Sigmoid colon (tissue), 7 donors: ENCODE data around the gene FCRLA. TPM values are rescaled to one million over a fixed set of nuclear protein-coding genes. Genes with fewer than 3 reads are reported as not detected.
A peak's percentile ranks its signal among the peaks of the same experiment; 100 is the strongest.

Experiments
- DNase-seq: peaks from one replicate; pipeline ENCODE4 v3.0.0-alpha.2; 2019
- H3K27ac ChIP-seq, 4 donors: fragments of 200-600 bp; sonication (generic); one replicate each; pipeline ENCODE4 v1.5.1; 2016 to 2019; ENCODE audit warnings: mild to moderate bottlenecking in 1 of 4
- H3K27me3 ChIP-seq, 3 donors: fragments of 200-600 bp; sonication (generic); one replicate each; pipeline ENCODE4 v1.5.1; 2019; ENCODE audit warnings: mild to moderate bottlenecking in 1 of 3
- H3K36me3 ChIP-seq, 4 donors: fragments of 200-600 bp; sonication (generic); one replicate each; pipeline ENCODE4 v1.5.1; 2016 to 2019
- H3K4me1 ChIP-seq, 4 donors: fragments of 200-600 bp; sonication (generic); one replicate each; pipeline ENCODE4 v1.5.1; 2017 to 2019
- H3K4me3 ChIP-seq, 4 donors: fragments of 200-600 bp; sonication (generic); one replicate each; pipeline ENCODE4 v1.5.1; 2017 to 2019; ENCODE audit warnings: mild to moderate bottlenecking in 2 of 4, moderate library complexity in 1 of 4
- H3K9me3 ChIP-seq, 4 donors: fragments of 200-600 bp in 3 of 4; sonication (generic) in 3 of 4; one replicate each; pipeline versions ENCODE4 v1.5.1 to v1.6.1; 2013 to 2019
- CTCF ChIP-seq, 4 experiments: fragments of 450-650 bp in 3 of 4; fragments of 200-600 bp in 1 of 4; IDR thresholded peaks; one replicate each; pipeline ENCODE4 v1.5.1; 2016 to 2019; ENCODE audit warnings: antibody characterized with exemption in 4 of 4, mild to moderate bottlenecking in 3 of 4, moderate library complexity in 2 of 4
- EP300 ChIP-seq, 4 donors: sonication (generic); formaldehyde crosslinking; IDR thresholded peaks; one replicate each; pipeline ENCODE4 v1.6.1; 2017; ENCODE audit warnings: antibody characterized with exemption in 4 of 4
- POLR2A ChIP-seq, 2 donors: fragments of 450-650 bp; IDR thresholded peaks; one replicate each; pipeline ENCODE4 v1.6.1; 2016; ENCODE audit warnings: antibody characterized with exemption in 2 of 2, mild to moderate bottlenecking in 2 of 2, moderate library complexity in 2 of 2
- POLR2AphosphoS5 ChIP-seq, 4 donors: sonication (generic); formaldehyde crosslinking; IDR thresholded peaks; one replicate each; pipeline ENCODE4 v1.6.1; 2017; ENCODE audit warnings: antibody characterized with exemption in 4 of 4
- WGBS, 2 donors: extraction: QIAGEN DNeasy Blood & Tissue Kit; methylation state at CpG; one replicate each; pipeline ENCODE4 v1.1.7; 2013; 5-methylcytosine and 5-hydroxymethylcytosine counted together
- intact Hi-C: fragments of 100-400 bp; cut with DNase I; formaldehyde crosslinking; loops from one replicate; pipeline ENCODE4 v1.15.1; 2023
- polyA plus RNA-seq, 3 donors: library from polyadenylated mRNA; stranded (reverse); fragments of 200-250 nt; gene quantifications; one replicate each; pipeline ENCODE4 v1.2.3, GENCODE V29; 2013
- total RNA-seq, 4 donors: library from RNA; depleted of rRNA; stranded (reverse); fragments of >200 nt; gene quantifications; one replicate each; pipeline ENCODE4 v1.1.0, GENCODE V29; 2016
- donor health status: healthy with polysubstance abuse.
- donor health status: Bipolar disorder and iron deficiency.
- donor health status: healthy.

Gene FCRLA
- total and polyA plus RNA-seq, 7 donors = 1.6 to 22.0 TPM; not detected in 5

DNA sequence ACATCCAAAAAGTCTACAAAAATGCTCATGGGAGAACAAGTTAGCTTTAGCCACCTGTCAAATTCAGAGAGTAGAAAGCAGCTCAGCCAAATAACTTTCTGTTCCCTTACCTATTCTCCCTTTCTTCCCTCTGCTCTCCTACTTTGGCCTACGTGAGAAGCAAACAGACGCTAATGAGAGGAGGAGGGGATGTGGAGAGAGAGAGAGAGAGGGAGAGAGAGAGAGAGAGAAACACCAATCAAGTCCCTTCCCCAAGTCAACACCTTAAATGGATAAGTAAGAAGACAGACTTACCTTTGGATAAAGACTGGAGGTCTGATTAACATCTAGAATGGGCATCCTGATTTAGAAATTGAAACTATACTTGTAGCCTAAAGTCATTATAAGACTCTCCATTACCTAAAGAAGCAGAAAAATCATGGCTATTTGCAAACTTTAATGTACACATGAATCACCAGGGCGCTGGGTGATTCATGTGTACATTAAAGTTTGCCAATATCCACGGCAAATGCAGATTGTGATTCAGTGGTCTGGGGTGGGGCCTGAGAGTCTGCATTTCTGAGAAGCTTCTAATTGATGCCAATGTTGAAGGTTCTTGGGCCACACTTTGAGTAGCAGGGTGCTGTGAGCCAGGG, 29.4 kb downstream of the FCRLA start:
- no peak overlapping the region for H3K27ac ChIP-seq
- DNase-seq = no peak
- TF ChIP-seq EP300 (IDR thresholded peaks at IDR 0.05) (no peak), POLR2AphosphoS5 (IDR thresholded peaks at IDR 0.05) (no peak), POLR2A (IDR thresholded peaks at IDR 0.05) (no peak), CTCF (IDR thresholded peaks at IDR 0.05) (no peak)
- H3K27me3 ChIP-seq = no peaks in the 10 kb centered on the region
- H3K4me3 ChIP-seq = no peak overlapping the region
- no peaks in the 10 kb centered on the region for H3K36me3 ChIP-seq
- no peaks in the 10 kb centered on the region for H3K4me1 ChIP-seq
- intact Hi-C loops = no loop called here
- no peaks in the 10 kb centered on the region for H3K9me3 ChIP-seq
- 56 to 74% methylated on average over 4 of the region's 4 CpGs for WGBS, 2 donors

DNA sequence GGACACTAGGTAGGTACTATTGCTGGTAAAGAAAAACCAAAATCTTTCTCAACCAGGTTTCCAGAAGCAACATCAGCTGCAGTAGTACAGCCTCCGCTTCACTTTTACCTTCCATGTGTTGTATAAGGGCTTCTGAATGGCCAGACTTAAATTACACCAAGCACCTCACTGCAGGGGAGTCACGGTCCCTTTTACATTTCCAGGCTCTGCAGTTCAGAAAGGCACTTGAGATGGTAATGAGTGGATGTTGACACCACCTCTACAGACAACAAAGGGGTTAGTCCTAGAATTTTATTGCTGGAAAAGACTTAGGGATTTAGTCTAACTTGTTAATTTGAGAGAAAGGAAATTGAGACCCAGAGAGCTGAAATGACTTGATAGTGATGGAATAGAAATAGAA, 30.6 kb downstream of the FCRLA start:
- TF ChIP-seq POLR2AphosphoS5 (IDR thresholded peaks at IDR 0.05) (no peak), EP300 (IDR thresholded peaks at IDR 0.05) (no peak), POLR2A (IDR thresholded peaks at IDR 0.05) (no peak), CTCF (IDR thresholded peaks at IDR 0.05) (no peak)
- DNase-seq = no peak
- intact Hi-C loops = no loop called here
- H3K27me3 ChIP-seq = no peaks in the 10 kb centered on the region
- H3K36me3 ChIP-seq = no peaks in the 10 kb centered on the region
- no peaks in the 10 kb centered on the region for H3K9me3 ChIP-seq
- no peak overlapping the region for H3K27ac ChIP-seq
- no peak overlapping the region for H3K4me3 ChIP-seq
- H3K4me1 ChIP-seq = no peaks in the 10 kb centered on the region
- 74 to 82% methylated on average over 2 of the region's 2 CpGs for WGBS, 2 donors

- 73 to 85% methylated on average over 4 of the region's 4 CpGs for WGBS, 2 donors
- Histone ChIP-seq H3K9me3 (no peaks in the 10 kb centered on the region), H3K36me3 (no peaks in the 10 kb centered on the region), H3K4me3 (no peak overlapping the region), H3K27ac (peak overlapping the region in 3 of 4 donors; percentile 27 to 29 (median 28)), H3K4me1 (no peaks in the 10 kb centered on the region), H3K27me3 (no peaks in the 10 kb centered on the region)
- peak; percentile 69 for DNase-seq
- intact Hi-C loops = no loop called here
- TF ChIP-seq POLR2AphosphoS5 (IDR thresholded peaks at IDR 0.05) = no peak
- TF ChIP-seq POLR2A (IDR thresholded peaks at IDR 0.05) = no peak
- no peak for TF ChIP-seq CTCF (IDR thresholded peaks at IDR 0.05)
- no peak for TF ChIP-seq EP300 (IDR thresholded peaks at IDR 0.05)
Observed at GRCh38 chr1:161738627-161739287, 31.7 kb downstream of the FCRLA start.

DNA sequence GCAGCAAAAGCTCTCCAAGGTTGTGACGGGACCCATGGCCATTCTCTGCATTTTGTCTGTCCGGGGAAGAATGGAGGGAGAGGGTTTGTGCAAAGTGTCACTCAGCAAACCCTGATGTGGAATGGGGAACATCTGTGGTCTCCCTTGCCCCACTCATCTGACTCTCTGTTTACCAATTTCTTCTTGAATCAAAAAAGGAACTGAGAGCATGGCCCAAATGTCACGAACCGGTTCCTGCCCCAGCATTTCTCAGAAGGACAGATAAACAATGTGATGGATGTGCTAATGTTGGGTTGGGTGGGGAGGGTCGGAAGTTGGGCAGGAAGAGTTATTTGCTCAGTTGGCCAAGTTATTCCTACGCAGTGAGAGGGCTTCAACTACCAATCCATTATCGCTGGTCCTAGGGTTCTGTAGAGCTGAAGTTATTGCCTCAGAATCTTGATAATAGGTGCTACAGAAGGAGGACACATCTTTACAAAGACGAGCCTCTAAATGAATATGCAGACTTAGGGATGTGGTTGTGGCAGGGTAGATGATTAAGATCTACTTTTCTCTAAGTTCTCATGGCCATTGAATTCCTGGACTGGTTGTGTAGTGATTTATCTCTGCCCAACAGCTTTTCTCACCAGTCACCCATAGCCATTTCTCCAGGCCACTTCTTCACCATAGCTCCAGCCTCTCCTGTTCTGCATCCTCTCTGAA, 33.0 kb downstream of the FCRLA start:
- H3K4me3 ChIP-seq = no peak overlapping the region
- H3K4me1 ChIP-seq = no peaks in the 10 kb centered on the region
- no peaks in the 10 kb centered on the region for H3K27me3 ChIP-seq
- intact Hi-C loops = loop anchor here (5.0 to 10.0 kb wide), 3 partner anchors 93 to 255 kb away; no protein-coding TSS in a partner anchor
- 61 to 79% methylated on average over 8 of the region's 8 CpGs for WGBS, 2 donors
- no peak for TF ChIP-seq CTCF (IDR thresholded peaks at IDR 0.05)
- TF ChIP-seq POLR2AphosphoS5 (IDR thresholded peaks at IDR 0.05) = no peak
- TF ChIP-seq EP300 (IDR thresholded peaks at IDR 0.05) = no peak
- TF ChIP-seq POLR2A (IDR thresholded peaks at IDR 0.05) = no peak
- peak overlapping the region in 3 of 4 donors; percentile 28 to 33 (median 29) for H3K27ac ChIP-seq
- no peaks in the 10 kb centered on the region for H3K36me3 ChIP-seq
- H3K9me3 ChIP-seq = no peaks in the 10 kb centered on the region
- DNase-seq = no peak
